Measurements from ENCODE around the gene SPNS3. TPM values are rescaled to one million over a fixed set of nuclear protein-coding genes. Genes with fewer than 3 reads are reported as not detected.
A peak's percentile ranks its signal among the peaks of the same experiment; 100 is the strongest.

SPNS3 gene, protein sequence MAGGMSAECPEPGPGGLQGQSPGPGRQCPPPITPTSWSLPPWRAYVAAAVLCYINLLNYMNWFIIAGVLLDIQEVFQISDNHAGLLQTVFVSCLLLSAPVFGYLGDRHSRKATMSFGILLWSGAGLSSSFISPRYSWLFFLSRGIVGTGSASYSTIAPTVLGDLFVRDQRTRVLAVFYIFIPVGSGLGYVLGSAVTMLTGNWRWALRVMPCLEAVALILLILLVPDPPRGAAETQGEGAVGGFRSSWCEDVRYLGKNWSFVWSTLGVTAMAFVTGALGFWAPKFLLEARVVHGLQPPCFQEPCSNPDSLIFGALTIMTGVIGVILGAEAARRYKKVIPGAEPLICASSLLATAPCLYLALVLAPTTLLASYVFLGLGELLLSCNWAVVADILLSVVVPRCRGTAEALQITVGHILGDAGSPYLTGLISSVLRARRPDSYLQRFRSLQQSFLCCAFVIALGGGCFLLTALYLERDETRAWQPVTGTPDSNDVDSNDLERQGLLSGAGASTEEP
- total RNA-seq (2012; rRNA removed) (0.18 TPM in 1 of 2 replicates, not detected in the other), polyA plus RNA-seq (2012; rRNA removed) (not detected in 2 replicates), Bru-seq, nascent RNA (not detected), BruChase-seq, experiment 1, labeled RNA remaining after a 6-hour chase (percentile 8 among the genes with signal in this experiment), BruChase-seq, experiment 2, labeled RNA remaining after a 2-hour chase (not detected)
- polyA plus RNA-seq (2012; cell fraction: cytosol; rRNA removed): 0.02 TPM in 1 of 2 replicates, not detected in the other
- polyA plus RNA-seq (2012; cell fraction: nucleus; rRNA removed; ENCODE audit: low replicate concordance): not detected in 2 replicates
- long read RNA-seq: 0 reads

DNA sequence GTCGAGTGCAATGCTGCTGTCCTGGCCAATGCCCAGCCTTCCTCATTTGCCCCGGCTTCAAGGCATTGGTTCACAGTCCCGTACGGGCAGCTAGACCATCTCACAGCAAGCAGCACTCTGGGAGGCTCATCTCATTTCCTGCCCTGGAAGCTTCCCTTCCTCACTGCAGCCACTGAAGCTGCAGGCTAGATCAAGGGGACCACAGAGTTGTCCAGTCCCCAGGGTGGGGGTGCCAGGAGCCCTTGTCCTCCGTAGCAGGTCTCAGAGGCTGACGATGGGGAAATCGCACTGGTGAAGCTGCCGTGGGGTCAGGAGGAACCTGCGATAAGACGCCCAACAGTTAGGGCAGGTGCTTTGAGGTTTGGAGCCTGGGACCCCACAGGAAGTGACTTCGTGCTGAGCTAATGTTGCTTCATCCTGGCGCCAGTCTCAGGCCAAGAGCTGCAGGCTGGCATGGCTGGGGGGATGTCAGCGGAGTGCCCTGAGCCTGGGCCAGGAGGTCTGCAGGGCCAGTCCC, at the start of gene SPNS3:
Gene SPNS3 (plus strand): TSS at position 426 of the 517 bp plus-strand sequence. CDS start 28 bp downstream, at position 454.
- Histone ChIP-seq H3K4me3 (ENCODE audit: insufficient read depth, low read depth, low read length) (no peak within 1 kb of the TSS), H4K5ac (ENCODE audit: low read depth, low read length) (no peak within 1 kb of the TSS), H3K27me3 (ENCODE audit: control insufficient read depth, insufficient read depth, low read length) (peaks cover 15% of the 10 kb centered on the region), H3K56ac (ENCODE audit: extremely low read depth, insufficient read depth, low read length) (no peak within 1 kb of the TSS), H2AFZ (replicated peaks; ENCODE audit: low read length, poor library complexity) (peak within 1 kb of the TSS; percentile 10), H3K4me1 (ENCODE audit: control insufficient read depth, insufficient read depth, low read length) (no peaks in the 10 kb centered on the region), H3K4ac (ENCODE audit: low read depth, low read length) (no peak within 1 kb of the TSS), H3K36me3 (ENCODE audit: control insufficient read depth, insufficient read depth, low read length) (no peaks in the 10 kb centered on the region), H3K9ac (ENCODE audit: low read depth, low read length) (no peak within 1 kb of the TSS), H2BK5ac (ENCODE audit: low read depth, low read length, poor library complexity, severe bottlenecking) (no peak within 1 kb of the TSS), H4K91ac (ENCODE audit: insufficient read depth, low read depth, low read length) (no peak within 1 kb of the TSS), H2AK5ac (ENCODE audit: low read depth, low read length) (no peak within 1 kb of the TSS), H2BK20ac (ENCODE audit: low read depth, low read length) (no peak within 1 kb of the TSS), H2BK15ac (ENCODE audit: low read depth, low read length) (no peak within 1 kb of the TSS), H3K23ac (ENCODE audit: low read depth, low read length) (no peak within 1 kb of the TSS), H3K9me1 (ENCODE audit: insufficient read depth, low read length) (no peaks in the 10 kb centered on the region), H3K79me1 (ENCODE audit: low read depth in 1 of 2, low read length in 2 of 2) (no peaks in the 10 kb centered on the region), H3K14ac (replicated peaks; ENCODE audit: low read depth, low read length) (no peak within 1 kb of the TSS), H3K9me3 (ENCODE audit: control insufficient read depth, insufficient read depth, low read length) (no peaks in the 10 kb centered on the region), H4K8ac (ENCODE audit: low read depth in 2 of 2, low read length in 2 of 2) (no peak within 1 kb of the TSS), H4K20me1 (ENCODE audit: insufficient read depth, low read length) (no peaks in the 10 kb centered on the region), H3K18ac (ENCODE audit: low read depth, low read length) (no peak within 1 kb of the TSS), H2BK120ac (ENCODE audit: low read depth, low read length) (no peak within 1 kb of the TSS), H3K4me2 (ENCODE audit: low read depth, low read length) (no peak within 1 kb of the TSS), H3K27ac (ENCODE audit: insufficient read depth, low read length) (no peak within 1 kb of the TSS), H2AK9ac (replicated peaks; ENCODE audit: low read depth, low read length, poor library complexity) (no peak within 1 kb of the TSS)
- TF ChIP-seq MXI1 (IDR thresholded peaks at IDR 0.05; ENCODE audit: borderline replicate concordance, low read depth, low read length) (no peak), FOS (IDR thresholded peaks at IDR 0.05; ENCODE audit: low read depth, low read length) (no peak), CEBPB (IDR thresholded peaks at IDR 0.05; ENCODE audit: low read depth, low read length) (peak; percentile 55; the same call in 1 of the 2 replicates)
- ATAC-seq (ENCODE audit: low read depth): no peak
- ChIA-PET CTCF (no interaction called here), POLR2A (ENCODE audit: unreplicated experiment) (no interaction called here)
- DNase-seq: no peak
- 50% methylated on average over 2 of the region's 13 CpGs; no CpG with 5 or more reads in 1 of the 2 experiments for WGBS, 2 experiments (ENCODE audit: extremely low coverage in 2 of 2, insufficient read length in 1 of 2)
- dilution Hi-C loops (cut with HindIII; ENCODE audit: low sequenced_read_pairs, unreplicated experiment): no loop called here
- in situ Hi-C loops (cut with MboI; ENCODE audit: low sequenced_read_pairs): no loop called here
- no TSS peak for BruUV-seq (replicated peaks)
- intact Hi-C loops (cut with micrococcal nuclease): no loop called here

Measured in IMR-90 (cell line).